IMR-90 (cell line): ENCODE measurements around the gene XPNPEP2. TPM values are rescaled to one million over a fixed set of nuclear protein-coding genes. Genes with fewer than 3 reads are reported as not detected.

ENCODE experiments used
- ATAC-seq: fragments of 200-7000 bp; cut with Tn5 transposase; 2 replicates; pipeline ENCODE4 v1.9.1; 2020; ENCODE audit warnings: low read depth, mild to moderate bottlenecking, moderate library complexity
- BruUV-seq: library from RNA; stranded (reverse); fragments of 400-500 nt; replicated peaks from 2 replicates; lab custom pipeline; 2021; lab: Mats Ljungman, UMichigan
- CTCF ChIA-PET: fragments of 300-600 bp; formaldehyde crosslinking; extraction: SDS; loops from one replicate; lab custom pipeline; 2021; ENCODE audit warnings: antibody characterized with exemption; lab: Yijun Ruan, JAX
- POLR2A ChIA-PET: fragments of 300-600 bp; sonication (Branson Sonifier 250); formaldehyde crosslinking; loops from one replicate; lab custom pipeline; 2022; ENCODE audit warnings: antibody characterized with exemption; ENCODE audit not compliant: unreplicated experiment; lab: Charles Lee
- DNase-seq: peaks from one replicate; pipeline ENCODE4 v3.0.0; 2013
- H2AFZ ChIP-seq: replicated peaks from 2 replicates; pipeline ENCODE3; 2013; ENCODE audit warnings: low read length, mild to moderate bottlenecking; ENCODE audit not compliant: poor library complexity
- H2AK5ac ChIP-seq: 2 replicates; pipeline ENCODE4 v1.6.1; 2013; ENCODE audit warnings: low read depth, low read length, inconsistent platforms
- H2AK9ac ChIP-seq: replicated peaks from 2 replicates; pipeline ENCODE3; 2013; ENCODE audit warnings: mild to moderate bottlenecking, low read depth, low read length, moderate library complexity; ENCODE audit not compliant: poor library complexity
- H2BK120ac ChIP-seq: 2 replicates; pipeline ENCODE4 v1.6.1; 2013; ENCODE audit warnings: low read depth, low read length, inconsistent platforms
- H2BK15ac ChIP-seq: 3 replicates; pipeline ENCODE4 v1.6.1; 2013; ENCODE audit warnings: low read depth, low read length, inconsistent platforms
- H2BK20ac ChIP-seq: 2 replicates; pipeline ENCODE4 v1.6.1; 2013; ENCODE audit warnings: low read depth, mild to moderate bottlenecking, inconsistent platforms, low read length, moderate library complexity
- H2BK5ac ChIP-seq: 2 replicates; pipeline ENCODE4 v1.6.1; 2013; ENCODE audit warnings: mild to moderate bottlenecking, low read depth, low read length, inconsistent platforms; ENCODE audit not compliant: poor library complexity, severe bottlenecking
- H3K14ac ChIP-seq: replicated peaks from 2 replicates; pipeline ENCODE4 v1.6.1; 2013; ENCODE audit warnings: low read depth, low read length, inconsistent platforms
- H3K18ac ChIP-seq: 2 replicates; pipeline ENCODE4 v1.6.1; 2013; ENCODE audit warnings: low read depth, low read length, control low read depth
- H3K23ac ChIP-seq: 2 replicates; pipeline ENCODE4 v1.6.1; 2013; ENCODE audit warnings: low read depth, low read length, inconsistent platforms
- H3K27ac ChIP-seq: 2 replicates; pipeline ENCODE4 v1.5.1; 2013; ENCODE audit warnings: mild to moderate bottlenecking, control low read depth, low read length; ENCODE audit not compliant: insufficient read depth
- H3K27me3 ChIP-seq: 2 replicates; pipeline ENCODE4 v1.6.1; 2013; ENCODE audit warnings: low read length; ENCODE audit not compliant: control insufficient read depth, insufficient read depth
- H3K36me3 ChIP-seq: 2 replicates; pipeline ENCODE4 v1.6.1; 2013; ENCODE audit warnings: low read length, mixed read lengths; ENCODE audit not compliant: control insufficient read depth, insufficient read depth
- H3K4ac ChIP-seq: 2 replicates; pipeline ENCODE4 v1.6.1; 2013; ENCODE audit warnings: low read depth, low read length, inconsistent platforms
- H3K4me1 ChIP-seq: 2 replicates; pipeline ENCODE4 v1.6.1; 2013; ENCODE audit warnings: low read length, mixed read lengths; ENCODE audit not compliant: control insufficient read depth, insufficient read depth
- H3K4me2 ChIP-seq: 2 replicates; pipeline ENCODE4 v1.6.1; 2013; ENCODE audit warnings: low read depth, mild to moderate bottlenecking, control low read depth, low read length, moderate library complexity
- H3K4me3 ChIP-seq: 2 replicates; pipeline ENCODE4 v1.5.1; 2013; ENCODE audit warnings: low read depth, mild to moderate bottlenecking, control low read depth, low read length, moderate library complexity; ENCODE audit not compliant: insufficient read depth
- H3K56ac ChIP-seq: 2 replicates; pipeline ENCODE4 v1.6.1; 2013; ENCODE audit warnings: low read length, inconsistent platforms; ENCODE audit not compliant: insufficient read depth; ENCODE audit errors: extremely low read depth
- H3K79me1 ChIP-seq, 2 experiments: 2 replicates each; pipeline ENCODE4 v1.6.1; 2013; ENCODE audit warnings: low read length in 2 of 2, inconsistent platforms in 1 of 2, low read depth in 1 of 2
- H3K9ac ChIP-seq: 2 replicates; pipeline ENCODE4 v1.6.1; 2013; ENCODE audit warnings: low read depth, low read length, control low read depth
- H3K9me1 ChIP-seq: 2 replicates; pipeline ENCODE4 v1.6.1; 2013; ENCODE audit warnings: low read length, inconsistent platforms; ENCODE audit not compliant: insufficient read depth
- H3K9me3 ChIP-seq: 2 replicates; pipeline ENCODE4 v1.6.1; 2013; ENCODE audit warnings: low read length; ENCODE audit not compliant: control insufficient read depth, insufficient read depth
- H4K20me1 ChIP-seq: 2 replicates; pipeline ENCODE4 v1.6.1; 2013; ENCODE audit warnings: low read length, inconsistent platforms; ENCODE audit not compliant: insufficient read depth
- H4K5ac ChIP-seq: 2 replicates; pipeline ENCODE4 v1.6.1; 2013; ENCODE audit warnings: mild to moderate bottlenecking, low read depth, low read length, control low read depth
- H4K8ac ChIP-seq, 2 experiments: 2 replicates each; pipeline ENCODE4 v1.6.1; 2013; ENCODE audit warnings: low read depth in 2 of 2, low read length in 2 of 2, control low read depth in 1 of 2, inconsistent platforms in 1 of 2
- H4K91ac ChIP-seq: 2 replicates; pipeline ENCODE4 v1.6.1; 2013; ENCODE audit warnings: low read depth, low read length, inconsistent platforms; ENCODE audit not compliant: insufficient read depth
- CEBPB ChIP-seq: IDR thresholded peaks from 2 replicates; pipeline ENCODE4 v1.6.1; 2012; ENCODE audit warnings: low read depth, low read length, improper control_type of control experiment
- RCOR1 ChIP-seq: IDR thresholded peaks from 2 replicates; pipeline ENCODE4 v1.6.1; 2012; ENCODE audit warnings: mild to moderate bottlenecking, low read length, improper control_type of control experiment; ENCODE audit not compliant: insufficient replicate concordance
- RFX5 ChIP-seq: IDR thresholded peaks from 2 replicates; pipeline ENCODE4 v1.8.0; 2012; ENCODE audit warnings: low read depth, mild to moderate bottlenecking, low read length, moderate library complexity
- WGBS, 2 experiments: methylation state at CpG; one replicate each; pipeline versions ENCODE4 v1.1.5 to v1.1.7; 2013; ENCODE audit warnings: missing lambda C conversion rate in 2 of 2; ENCODE audit not compliant: insufficient read length in 1 of 2; ENCODE audit errors: extremely low coverage in 2 of 2; 5-methylcytosine and 5-hydroxymethylcytosine counted together
- dilution Hi-C: fragments of 300-500 bp; cut with HindIII; formaldehyde crosslinking; loops from one replicate; pipeline ENCODE4 v1.14.3; 2018; ENCODE audit warnings: low sequenced_read_pairs; ENCODE audit not compliant: unreplicated experiment
- in situ Hi-C: fragments of 300-500 bp; cut with MboI; formaldehyde crosslinking; loops from 3 replicates; pipeline ENCODE4 v1.14.3; 2019; ENCODE audit warnings: low sequenced_read_pairs, inconsistent platforms, mixed read lengths
- intact Hi-C: fragments of 100-400 bp; cut with micrococcal nuclease; formaldehyde crosslinking; loops from 2 replicates; pipeline ENCODE4 v1.10.0; 2022
- polyA plus RNA-seq, 3 experiments: library from polyadenylated mRNA; depleted of rRNA; stranded (reverse); fragments of >200 nt; gene quantifications; 2 replicates each; pipeline ENCODE4 v1.2.3, GENCODE V29; 2012; ENCODE audit warnings: low replicate concordance in 1 of 3
- total RNA-seq: library from RNA; depleted of rRNA; stranded (reverse); fragments of >200 nt; gene quantifications from 2 replicates; pipeline ENCODE4 v1.2.3, GENCODE V29; 2012

The XPNPEP2 gene
- total and polyA plus RNA-seq, 2 of the 4 experiments (the other 2 are of a cell fraction) = under 0.01 to 0.07 TPM

DNA sequence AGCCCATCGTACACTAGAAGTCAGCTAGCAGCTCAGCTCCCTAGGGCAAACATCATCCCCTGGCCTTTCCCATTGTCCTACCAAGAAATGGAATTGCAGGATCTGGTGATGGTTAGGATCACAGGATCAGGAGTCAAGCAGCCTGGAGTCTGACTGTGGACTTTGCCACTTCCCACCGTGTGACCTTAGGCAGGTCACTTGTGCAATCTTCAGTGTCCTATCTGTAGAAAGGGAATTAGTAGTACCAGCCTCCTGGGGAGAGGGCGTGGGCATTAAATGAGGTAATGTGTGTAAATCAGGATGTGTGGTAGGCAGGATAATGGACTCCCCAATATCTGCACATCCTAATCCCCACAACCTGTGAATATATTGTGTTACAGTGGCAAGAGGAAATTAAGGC is 45.4 kb upstream of the XPNPEP2 start:
- H2BK120ac ChIP-seq = no peak overlapping the region
- no peak overlapping the region for H2BK5ac ChIP-seq
- no peak overlapping the region for H2AFZ ChIP-seq
- H2BK20ac ChIP-seq = no peak overlapping the region
- TF ChIP-seq RCOR1 = no peak
- no peak for TF ChIP-seq CEBPB
- TF ChIP-seq RFX5 = no peak
- POLR2A ChIA-PET = no interaction called here
- ATAC-seq (no peak), DNase-seq (no peak)
- H3K79me1 ChIP-seq = no peaks in the 10 kb centered on the region
- H3K4ac ChIP-seq = no peak overlapping the region
- peaks cover 26% of the 10 kb centered on the region for H3K27me3 ChIP-seq
- no peak overlapping the region for H2AK5ac ChIP-seq
- no peak overlapping the region for H3K18ac ChIP-seq
- H3K4me1 ChIP-seq = no peaks in the 10 kb centered on the region
- no peak overlapping the region for H2AK9ac ChIP-seq
- H3K14ac ChIP-seq = no peak overlapping the region
- in situ Hi-C loops = no loop called here
- intact Hi-C loops = no loop called here
- H3K23ac ChIP-seq = no peak overlapping the region
- H3K27ac ChIP-seq = no peak overlapping the region
- H4K8ac ChIP-seq = no peak overlapping the region
- dilution Hi-C loops = no loop called here
- no peak overlapping the region for H3K4me3 ChIP-seq
- no TSS peak for BruUV-seq
- no peak overlapping the region for H3K4me2 ChIP-seq
- H3K9me3 ChIP-seq = no peaks in the 10 kb centered on the region; the same call in 1 of the 2 replicates
- H4K91ac ChIP-seq = no peak overlapping the region
- no peak overlapping the region for H3K56ac ChIP-seq
- CTCF ChIA-PET = no interaction called here
- no peaks in the 10 kb centered on the region for H4K20me1 ChIP-seq
- no peak overlapping the region for H3K9ac ChIP-seq
- H2BK15ac ChIP-seq = no peak overlapping the region
- H4K5ac ChIP-seq = no peak overlapping the region
- 80% methylated on average over 1 of the region's 3 CpGs; no CpG with 5 or more reads in 1 of the 2 experiments for WGBS, 2 experiments
- peaks cover 4% of the 10 kb centered on the region; the same call in 1 of the 2 replicates for H3K9me1 ChIP-seq
- H3K36me3 ChIP-seq = no peaks in the 10 kb centered on the region
